Ramos (cell line): ENCODE results near the gene HDAC10.
"Not testable (repeated sequence)": the region's sequence is repeated elsewhere in the genome, so short reads cannot be mapped to it uniquely, and the experiment has no call there.

Source experiments
- in situ Hi-C: fragments of 300-500 bp; cut with MboI; formaldehyde crosslinking; loops from one replicate; pipeline ENCODE4 v1.14.3; 2022; ENCODE audit warnings: low sequenced_read_pairs; ENCODE audit not compliant: unreplicated experiment

The HDAC10 gene

GRCh38 chr22:50205781-50206569 lies 45.1 kb downstream of the HDAC10 start:
- in situ Hi-C loops = no loop called here

GRCh38 chr22:50204998-50205397 lies 46.1 kb downstream of the HDAC10 start:
- in situ Hi-C loops = not testable (repeated sequence)

DNA sequence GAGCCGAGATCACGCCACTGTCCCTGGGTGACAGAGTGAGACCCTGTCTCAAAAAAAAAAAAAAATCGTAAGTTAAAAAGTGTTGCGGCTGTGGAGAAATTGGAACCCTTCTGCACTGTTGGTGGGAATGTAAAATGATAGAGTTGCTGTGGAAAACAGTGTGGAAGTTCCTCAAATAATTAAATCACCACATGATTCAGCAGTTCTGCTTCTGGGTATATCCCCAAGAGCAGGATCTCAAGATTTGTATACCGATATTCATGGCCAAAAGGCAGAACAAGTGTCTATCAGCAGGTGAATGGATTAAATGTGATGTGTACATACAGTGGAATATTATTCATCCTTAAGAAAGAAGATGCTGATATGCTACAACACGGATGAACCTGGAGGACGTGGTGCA lies 46.5 kb downstream of the HDAC10 start:
- in situ Hi-C loops = no loop called here

- in situ Hi-C loops = no loop called here
These were observed 47.8 kb downstream of the HDAC10 start for GRCh38 chr22:50203288-50203687.

- in situ Hi-C loops = no loop called here
These were observed 48.9 kb downstream of the HDAC10 start for GRCh38 chr22:50202130-50202666.

DNA sequence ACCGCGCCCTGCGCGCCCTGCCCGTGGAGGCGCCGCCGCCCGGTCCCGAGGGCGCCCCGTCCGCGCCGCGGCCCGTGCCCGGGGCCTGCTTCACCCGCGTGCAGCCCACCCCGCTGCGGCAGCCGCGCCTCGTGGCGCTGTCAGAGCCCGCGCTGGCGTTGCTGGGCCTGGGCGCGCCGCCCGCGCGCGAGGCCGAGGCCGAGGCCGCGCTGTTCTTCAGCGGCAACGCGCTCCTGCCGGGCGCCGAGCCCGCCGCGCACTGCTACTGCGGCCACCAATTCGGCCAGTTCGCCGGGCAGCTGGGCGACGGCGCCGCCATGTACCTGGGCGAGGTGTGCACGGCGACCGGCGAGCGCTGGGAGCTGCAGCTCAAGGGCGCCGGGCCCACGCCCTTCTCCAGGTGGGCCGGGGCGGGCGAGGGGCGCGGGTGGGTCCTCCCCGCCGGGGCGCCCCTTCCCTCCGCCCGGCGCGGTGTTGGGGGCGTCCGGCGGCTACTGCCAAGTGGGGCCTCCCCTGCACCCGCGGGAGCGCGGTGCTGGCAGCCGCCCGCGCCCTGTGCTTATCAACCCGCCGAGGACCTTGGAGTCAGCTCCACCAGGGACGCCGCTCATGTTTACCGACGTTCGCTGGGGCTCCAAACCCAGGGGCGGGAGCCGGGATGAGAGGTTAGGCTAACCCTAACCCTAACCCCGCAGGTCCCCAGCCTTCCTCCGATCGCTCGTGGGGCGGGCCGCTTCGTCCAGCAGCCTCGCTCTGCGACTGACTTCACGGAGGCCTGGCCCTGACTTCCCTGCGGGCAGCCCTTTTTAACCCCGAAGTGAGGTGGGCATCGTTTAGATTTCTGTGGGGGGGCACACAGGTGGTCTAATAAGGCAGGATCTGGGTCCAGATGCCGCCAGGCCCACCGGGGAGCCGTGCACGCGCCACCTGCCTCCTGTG lies 49.6 kb downstream of the HDAC10 start:
- in situ Hi-C loops = no loop called here

- in situ Hi-C loops = no loop called here
These were observed 50.4 kb downstream of the HDAC10 start, which contains the start of gene SELENOO for GRCh38 chr22:50200461-50201190. SELENOO (plus strand) TSS chr22:50201011; CDS start chr22:50201037, 26 bp downstream.

DNA sequence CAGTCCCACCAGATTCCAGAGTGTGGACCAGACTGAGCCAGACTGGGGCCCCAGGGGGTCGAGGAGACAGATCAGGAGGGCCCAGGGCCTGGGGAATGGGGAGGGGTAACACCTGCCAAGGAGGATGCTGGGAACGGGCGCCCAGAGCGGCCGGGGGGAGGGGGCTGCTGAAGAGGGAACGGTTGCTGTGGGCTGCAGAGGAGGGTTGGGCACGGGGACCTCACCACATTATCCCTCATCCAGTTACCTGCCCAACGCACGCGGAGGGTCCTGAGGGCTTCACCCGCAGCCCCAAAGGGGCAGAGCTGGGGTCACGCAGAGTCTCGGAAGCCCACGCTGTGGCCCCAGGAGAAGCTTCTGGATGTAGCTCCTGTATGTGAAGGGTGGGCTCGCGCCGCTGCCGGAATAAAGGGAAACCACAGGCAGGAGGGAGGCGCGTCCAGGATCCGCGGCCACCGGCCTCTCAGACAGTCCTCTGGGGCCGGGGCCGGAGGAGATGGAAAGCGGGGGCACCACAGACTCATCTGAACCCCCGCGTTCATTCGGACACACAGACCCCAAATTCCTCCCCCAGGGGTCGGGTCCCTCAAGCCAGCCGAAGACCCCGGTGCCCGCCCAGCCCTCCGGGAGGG lies 51.1 kb downstream of the HDAC10 start:
- in situ Hi-C loops = no loop called here

- in situ Hi-C loops = no loop called here
These were observed 51.8 kb downstream of the HDAC10 start for GRCh38 chr22:50199251-50199721.

DNA sequence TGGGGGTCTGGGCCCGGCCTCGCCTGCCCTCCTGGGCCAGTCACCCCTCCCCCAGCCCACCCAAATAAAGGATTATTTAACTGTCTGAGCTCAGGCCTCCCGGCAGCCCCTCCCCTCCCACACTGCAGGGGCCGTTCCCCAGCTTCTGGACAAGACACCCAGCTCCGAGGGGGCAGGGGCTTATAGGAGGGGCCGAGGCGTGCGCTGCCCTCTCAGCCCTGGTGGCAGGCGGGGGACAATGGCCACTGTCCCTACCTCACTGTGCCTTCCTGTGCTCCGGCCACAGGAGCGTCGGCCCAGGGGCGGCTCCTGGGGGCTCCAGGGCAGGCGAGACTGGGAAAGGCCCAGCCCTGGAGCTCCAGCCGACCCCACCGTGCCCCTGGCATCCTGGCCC lies 52.4 kb downstream of the HDAC10 start:
- in situ Hi-C loops = no loop called here

DNA sequence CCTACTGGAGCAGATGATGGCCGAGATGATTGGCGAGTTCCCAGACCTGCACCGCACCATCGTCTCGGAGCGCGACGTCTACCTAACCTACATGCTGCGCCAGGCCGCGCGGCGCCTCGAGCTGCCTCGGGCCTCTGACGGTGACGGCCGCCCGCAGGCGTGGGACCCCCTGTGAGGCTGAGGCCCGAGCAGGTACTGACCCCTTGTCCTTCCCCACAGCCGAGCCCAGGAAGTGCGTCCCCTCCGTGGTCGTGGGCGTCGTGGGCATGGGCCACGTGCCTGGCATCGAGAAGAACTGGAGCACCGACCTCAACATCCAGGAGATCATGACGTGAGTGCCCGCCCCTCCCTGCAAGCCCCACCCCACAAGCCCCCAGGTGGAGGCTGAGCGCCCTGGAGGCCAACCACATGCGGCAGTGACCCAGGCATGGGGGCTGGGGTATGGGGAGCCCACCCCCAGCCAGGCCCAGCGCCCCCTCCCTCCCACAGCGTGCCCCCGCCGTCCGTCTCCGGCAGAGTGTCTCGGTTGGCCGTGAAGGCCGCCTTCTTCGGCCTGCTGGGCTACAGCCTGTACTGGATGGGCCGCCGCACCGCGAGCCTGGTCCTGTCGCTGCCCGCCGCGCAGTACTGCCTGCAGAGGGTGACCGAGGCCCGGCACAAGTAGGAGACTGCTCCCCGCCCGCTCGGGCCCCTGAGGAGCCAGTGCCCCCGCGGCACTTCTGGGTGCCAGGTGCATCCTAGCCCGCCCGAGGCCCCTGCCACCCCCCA lies 53.0 kb downstream of the HDAC10 start:
- in situ Hi-C loops = no loop called here

DNA sequence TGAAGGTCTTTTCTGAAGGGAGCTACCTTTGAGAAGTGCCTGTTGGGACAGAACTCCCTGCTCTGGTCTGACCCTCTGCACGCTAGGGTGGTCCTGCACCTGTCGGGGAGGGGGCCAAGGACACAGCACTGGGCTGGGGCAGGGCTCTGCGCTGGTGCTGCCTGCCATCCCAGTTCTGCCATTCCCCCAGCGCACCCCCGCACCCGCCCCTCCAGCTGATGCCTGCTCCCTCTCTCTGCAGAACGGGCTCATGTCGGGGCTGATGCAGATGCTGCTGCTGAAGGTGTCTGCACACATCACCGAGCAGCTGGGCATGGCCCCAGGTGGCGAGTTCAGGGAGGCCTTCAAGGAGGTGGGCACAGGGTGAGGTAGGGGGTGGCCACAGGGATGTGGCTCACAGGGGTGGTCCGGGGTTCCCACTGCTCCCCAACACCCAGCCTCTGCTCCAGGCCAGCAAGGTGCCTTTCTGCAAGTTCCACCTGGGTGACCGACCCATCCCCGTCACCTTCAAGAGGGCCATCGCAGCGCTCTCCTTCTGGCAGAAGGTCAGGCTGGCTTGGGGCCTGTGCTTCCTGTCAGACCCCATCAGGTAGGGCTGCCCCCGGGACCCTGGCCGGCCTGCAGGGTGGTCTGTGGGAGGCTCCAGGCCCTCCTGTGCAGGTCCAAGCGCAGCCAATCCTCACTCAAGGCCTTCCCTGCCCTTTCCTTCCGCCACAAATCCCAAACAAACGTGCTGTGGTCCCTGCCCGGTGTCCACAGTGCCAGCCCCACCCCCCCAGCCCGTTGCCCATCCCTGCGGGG lies 53.9 kb downstream of the HDAC10 start:
- in situ Hi-C loops = no loop called here

DNA sequence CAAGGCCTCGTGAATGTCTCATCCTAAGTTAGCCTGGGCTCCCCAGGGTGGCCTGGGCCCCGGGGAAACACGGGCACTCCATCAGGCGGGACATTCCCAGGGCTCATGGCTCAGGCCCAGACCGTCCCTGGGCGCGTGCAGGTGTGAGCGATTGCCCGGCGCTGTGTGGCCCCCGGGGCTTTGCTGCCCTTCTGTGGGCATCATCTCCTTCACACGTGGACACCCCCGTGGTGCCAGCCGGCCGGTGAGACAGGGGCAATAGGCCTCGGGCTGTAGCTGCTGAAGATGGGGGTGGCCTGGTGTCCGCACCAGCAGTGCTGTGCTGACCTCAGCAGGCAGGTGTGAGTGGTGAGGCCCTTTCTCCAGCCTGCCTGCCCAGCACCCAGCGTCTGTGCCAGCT lies 54.8 kb downstream of the HDAC10 start:
- in situ Hi-C loops = no loop called here
